WI38 (cell line): Measurements from ENCODE around the gene FAM210A.
"Not testable (repeated sequence)": the region's sequence is repeated elsewhere in the genome, so short reads cannot be mapped to it uniquely, and the experiment has no call there.

Experiments
- H3K4me3 ChIP-seq: 2 replicates; pipeline ENCODE4 v1.5.1; 2011; ENCODE audit warnings: low read depth, mild to moderate bottlenecking, control low read depth, low read length
- TF ChIP-seq, protein P1 (sequence below): IDR thresholded peaks from 2 replicates; pipeline ENCODE4 v1.5.1; 2012; ENCODE audit warnings: low read depth, mild to moderate bottlenecking, control low read depth, low read length

FAM210A gene

DNA sequence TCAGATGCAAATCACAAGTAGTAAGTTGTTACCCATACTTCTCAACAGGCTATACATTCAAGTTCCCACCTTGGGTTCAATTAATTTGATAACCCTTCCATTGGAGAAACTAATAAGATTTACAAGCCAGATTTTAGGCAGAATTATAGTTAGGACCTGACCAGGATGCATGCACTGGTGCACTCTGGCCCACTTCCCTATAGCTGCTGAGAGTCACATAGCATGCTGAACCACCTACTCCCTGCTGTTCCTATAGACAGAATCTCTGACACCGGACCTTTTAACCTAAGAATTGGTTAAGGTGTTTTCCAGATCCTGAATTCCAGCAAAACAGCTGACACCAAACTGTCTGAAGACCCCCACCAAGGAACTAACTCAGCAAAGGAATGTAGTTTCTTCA is 26.2 kb downstream of the FAM210A start:
- no peak overlapping the region for H3K4me3 ChIP-seq
- TF ChIP-seq, protein P1, sequence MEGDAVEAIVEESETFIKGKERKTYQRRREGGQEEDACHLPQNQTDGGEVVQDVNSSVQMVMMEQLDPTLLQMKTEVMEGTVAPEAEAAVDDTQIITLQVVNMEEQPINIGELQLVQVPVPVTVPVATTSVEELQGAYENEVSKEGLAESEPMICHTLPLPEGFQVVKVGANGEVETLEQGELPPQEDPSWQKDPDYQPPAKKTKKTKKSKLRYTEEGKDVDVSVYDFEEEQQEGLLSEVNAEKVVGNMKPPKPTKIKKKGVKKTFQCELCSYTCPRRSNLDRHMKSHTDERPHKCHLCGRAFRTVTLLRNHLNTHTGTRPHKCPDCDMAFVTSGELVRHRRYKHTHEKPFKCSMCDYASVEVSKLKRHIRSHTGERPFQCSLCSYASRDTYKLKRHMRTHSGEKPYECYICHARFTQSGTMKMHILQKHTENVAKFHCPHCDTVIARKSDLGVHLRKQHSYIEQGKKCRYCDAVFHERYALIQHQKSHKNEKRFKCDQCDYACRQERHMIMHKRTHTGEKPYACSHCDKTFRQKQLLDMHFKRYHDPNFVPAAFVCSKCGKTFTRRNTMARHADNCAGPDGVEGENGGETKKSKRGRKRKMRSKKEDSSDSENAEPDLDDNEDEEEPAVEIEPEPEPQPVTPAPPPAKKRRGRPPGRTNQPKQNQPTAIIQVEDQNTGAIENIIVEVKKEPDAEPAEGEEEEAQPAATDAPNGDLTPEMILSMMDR: no peak

DNA sequence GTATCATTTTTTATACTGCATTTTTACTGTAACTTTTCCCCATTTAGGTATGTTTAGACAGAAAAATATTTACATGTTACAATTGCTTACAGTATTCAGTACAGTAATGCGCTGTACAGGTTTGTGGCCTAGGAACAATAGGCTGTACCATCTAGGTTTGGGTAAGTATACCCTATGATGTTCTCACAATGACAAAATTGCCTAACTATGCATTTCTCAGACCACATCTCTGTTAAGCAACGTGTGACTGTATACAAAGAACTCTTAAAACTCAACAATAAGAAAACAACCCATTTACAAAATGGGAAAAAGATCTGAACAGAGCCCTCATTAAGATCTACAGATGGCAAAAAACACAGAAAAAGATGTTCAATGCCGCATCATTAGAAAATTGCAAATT is 29.4 kb downstream of the FAM210A start:
- TF ChIP-seq, protein P1: no peak
- H3K4me3 ChIP-seq: no peak overlapping the region

DNA sequence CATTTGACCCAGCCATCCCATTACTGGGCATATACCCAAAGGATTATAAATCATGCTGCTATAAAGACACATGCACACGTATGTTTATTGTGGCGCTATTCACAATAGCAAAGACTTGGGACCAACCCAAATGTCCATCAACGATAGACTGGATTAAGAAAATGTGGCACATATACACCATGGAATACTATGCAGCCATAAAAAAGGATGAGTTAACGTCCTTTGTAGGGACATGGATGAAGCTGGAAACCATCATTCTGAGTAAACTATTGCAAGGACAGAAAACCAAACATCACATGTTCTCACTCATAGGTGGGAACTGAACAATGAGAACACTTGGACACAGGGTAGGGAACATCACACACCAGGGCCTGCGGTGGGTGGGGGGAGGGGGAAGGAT is 31.0 kb downstream of the FAM210A start:
- not testable (repeated sequence) for H3K4me3 ChIP-seq

DNA sequence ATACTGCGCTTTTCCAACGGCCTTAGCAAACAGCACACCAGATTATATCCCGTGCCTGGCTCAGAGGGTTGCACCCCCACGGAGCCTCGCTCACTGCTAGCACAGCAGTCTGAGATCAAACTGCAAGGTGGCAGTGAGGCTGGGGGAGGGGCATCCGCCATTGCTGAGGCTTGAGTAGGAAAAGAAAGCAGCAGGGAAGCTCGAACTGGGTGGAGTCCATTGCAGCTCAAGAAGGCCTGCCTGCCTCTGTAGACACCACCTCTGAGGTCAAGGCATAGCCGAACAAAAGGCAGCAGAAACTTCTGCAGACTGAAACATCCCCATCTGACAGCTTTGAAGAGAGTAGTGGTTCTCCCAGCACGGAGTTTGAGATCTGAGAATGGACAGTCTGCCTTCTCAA is 36.3 kb downstream of the FAM210A start:
- not testable (repeated sequence) for H3K4me3 ChIP-seq

DNA sequence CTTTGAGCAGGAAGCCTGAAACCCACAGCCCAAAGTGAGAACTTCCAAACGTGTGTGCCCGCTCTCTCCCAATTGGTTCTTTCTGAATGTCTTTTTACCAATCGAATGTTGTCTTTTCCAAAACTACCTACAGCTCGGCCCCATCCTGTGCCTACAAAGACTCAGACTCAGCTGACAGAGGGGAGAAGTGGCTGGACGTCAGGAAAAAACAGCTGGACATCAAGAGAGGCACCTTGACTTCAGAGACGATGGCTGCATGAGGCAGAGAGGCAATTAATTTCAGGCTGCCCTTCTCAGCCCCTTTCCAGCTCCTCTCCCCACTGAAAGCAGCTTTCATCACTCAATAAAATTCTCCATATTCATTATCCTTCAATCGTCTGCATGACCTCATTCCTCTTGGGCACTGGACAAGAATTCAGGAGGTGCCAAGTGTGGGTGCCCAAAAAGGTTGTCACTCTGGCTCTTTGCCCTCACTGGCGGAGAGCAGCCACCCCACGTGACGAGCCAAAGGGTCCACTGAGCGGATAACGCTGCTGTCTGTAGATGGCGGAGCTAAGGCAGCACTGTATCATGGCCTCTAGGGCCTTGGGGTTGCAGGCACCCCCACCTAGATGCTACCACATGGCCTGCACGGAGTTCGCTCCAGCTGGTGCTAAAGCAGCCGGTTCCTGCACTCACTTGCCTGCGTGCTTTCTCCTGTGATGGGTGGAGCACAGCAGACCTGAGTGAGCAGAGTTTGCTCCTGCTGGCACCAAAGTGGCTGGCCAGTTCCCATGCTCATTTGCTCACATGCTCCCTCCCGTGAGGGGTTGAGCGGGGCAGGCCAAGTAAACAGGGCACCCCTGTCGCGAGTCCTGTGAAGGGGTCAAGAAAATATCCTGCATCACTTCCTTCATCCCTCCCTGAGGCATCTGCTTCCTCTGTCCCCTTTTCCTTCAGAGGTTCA is 37.9 kb downstream of the FAM210A start:
- no peak overlapping the region for H3K4me3 ChIP-seq
- TF ChIP-seq, protein P1: no peak

DNA sequence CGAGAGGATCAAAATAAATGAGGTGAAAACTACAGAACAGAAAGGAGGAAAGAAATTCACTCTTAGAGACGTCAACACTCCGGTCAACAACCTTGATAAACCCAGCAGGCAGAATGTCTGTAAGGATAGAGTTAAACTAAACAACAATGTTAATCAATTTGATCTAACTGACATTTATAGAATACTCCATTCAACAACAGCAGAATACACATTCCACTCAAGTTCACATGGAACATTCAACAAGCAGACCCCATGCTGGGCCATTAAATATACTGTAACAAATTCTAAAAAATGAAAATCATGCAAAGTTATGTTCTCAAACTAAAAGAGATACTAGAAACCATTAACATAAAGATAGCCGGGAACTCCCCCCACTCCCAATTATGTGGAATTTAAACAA is 41.8 kb downstream of the FAM210A start:
- TF ChIP-seq, protein P1: no peak
- H3K4me3 ChIP-seq: no peak overlapping the region

DNA sequence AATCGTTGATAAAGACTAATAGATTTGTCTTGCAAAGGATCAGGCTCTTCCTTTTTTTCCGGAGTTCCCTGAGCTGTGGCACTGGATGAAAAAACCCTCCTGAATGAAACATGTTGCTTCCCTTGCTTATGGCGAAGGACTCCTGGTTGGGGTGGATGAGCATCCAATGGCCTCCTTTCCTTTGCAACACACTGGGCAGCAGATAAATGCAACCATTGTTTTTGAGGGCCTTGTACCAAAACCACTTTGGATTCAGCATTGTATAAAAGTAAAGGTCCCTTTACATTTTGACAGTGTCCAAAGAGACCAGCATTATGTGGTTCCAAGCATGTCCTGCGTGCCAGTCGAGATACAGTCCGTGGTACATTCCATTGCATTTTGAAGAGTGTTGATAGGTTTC is 44.7 kb downstream of the FAM210A start:
- TF ChIP-seq, protein P1: no peak
- no peak overlapping the region for H3K4me3 ChIP-seq

DNA sequence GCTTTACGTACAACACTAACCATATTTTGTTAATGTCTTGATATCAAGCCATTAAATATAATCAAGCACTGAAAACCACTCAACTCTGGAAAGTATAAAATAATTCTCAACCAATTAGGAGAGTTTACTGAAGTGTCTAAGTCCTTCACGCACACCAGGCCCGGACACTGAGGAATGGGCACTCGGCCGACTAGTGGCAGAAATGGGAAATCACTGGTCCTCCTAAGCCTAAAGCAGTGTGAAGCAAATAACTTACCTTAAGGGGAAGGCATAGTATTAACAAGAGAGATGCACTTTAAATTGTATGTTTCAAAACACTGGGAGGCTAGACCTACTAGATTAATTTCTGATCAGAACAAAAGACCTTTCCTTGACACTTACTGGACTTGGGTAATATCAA is 45.7 kb downstream of the FAM210A start:
- no peak overlapping the region for H3K4me3 ChIP-seq
- TF ChIP-seq, protein P1: 0 out of 2 replicates have a peak, but pooled peaks have one; percentile 16

DNA sequence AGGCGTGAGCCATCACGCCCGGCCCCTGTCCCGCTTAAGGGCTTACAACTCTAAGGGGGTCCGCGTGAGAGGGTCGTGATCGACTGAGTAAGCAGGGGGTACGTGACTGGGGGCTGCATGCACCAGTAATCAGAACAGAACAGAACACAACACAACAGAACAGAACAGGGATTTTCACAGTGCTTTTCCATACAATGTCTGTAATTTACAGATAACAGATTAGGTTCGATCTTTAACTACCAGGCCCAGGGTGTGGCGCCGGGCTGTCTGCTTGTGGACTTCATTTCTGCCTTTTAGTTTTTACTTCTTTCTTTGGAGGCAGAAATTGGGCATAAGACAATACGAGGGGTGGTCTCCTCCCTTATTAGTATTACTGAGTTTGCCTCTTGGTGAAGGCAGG is 49.0 kb downstream of the FAM210A start:
- not testable (repeated sequence) for H3K4me3 ChIP-seq
